OCI-M1 (cell line): ENCODE data around the gene ARG2.

Experiments used
- DNase-seq: peaks from one replicate; lab custom pipeline; 2025; lab: John Stamatoyannopoulos, UW

Gene ARG2

GRCh38 chr14:67638642-67639041, 18.9 kb downstream of the ARG2 start:
- DNase-seq: no peak

GRCh38 chr14:67641480-67641879, 21.8 kb downstream of the ARG2 start:
- no peak for DNase-seq

GRCh38 chr14:67641902-67642749, 22.4 kb downstream of the ARG2 start:
- peak; percentile 64 for DNase-seq

- DNase-seq: no peak
Measured at GRCh38 chr14:67643713-67644112, 24.0 kb downstream of the ARG2 start.

GRCh38 chr14:67644428-67644827, 24.7 kb downstream of the ARG2 start:
- DNase-seq: no peak

- no peak for DNase-seq
Measured at GRCh38 chr14:67645414-67645813, 25.7 kb downstream of the ARG2 start.

- DNase-seq: no peak
Measured at GRCh38 chr14:67646131-67646530, 26.4 kb downstream of the ARG2 start.

- no peak for DNase-seq
Measured at GRCh38 chr14:67650151-67650550, 30.4 kb downstream of the ARG2 start.

- no peak for DNase-seq
Measured at GRCh38 chr14:67650694-67651093, 31.0 kb downstream of the ARG2 start.

- no peak for DNase-seq
Measured at GRCh38 chr14:67652189-67652588, 32.5 kb downstream of the ARG2 start.

GRCh38 chr14:67653651-67654280, 34.0 kb downstream of the ARG2 start:
- no peak for DNase-seq

- no peak for DNase-seq
Measured at GRCh38 chr14:67663633-67664032, 43.9 kb downstream of the ARG2 start.

- no peak for DNase-seq
Measured at GRCh38 chr14:67665868-67666267, 46.1 kb downstream of the ARG2 start.

GRCh38 chr14:67666750-67667449, 47.2 kb downstream of the ARG2 start:
- DNase-seq: peak; percentile 72

- DNase-seq: no peak
Measured at GRCh38 chr14:67668559-67668958, 48.8 kb downstream of the ARG2 start.

GRCh38 chr14:67673451-67673850, 53.7 kb downstream of the ARG2 start:
- no peak for DNase-seq

GRCh38 chr14:67674139-67674479, 54.4 kb downstream of the ARG2 start:
- peak; percentile 72 for DNase-seq

- peak; percentile 81 for DNase-seq
Measured at GRCh38 chr14:67674480-67675218, 54.9 kb downstream of the ARG2 start, which contains the start of gene VTI1B. Gene VTI1B, minus strand, starts transcription at chr14:67674632. Its CDS starts 143 bp downstream, at chr14:67674489.

- DNase-seq: peak; percentile 29
Measured at GRCh38 chr14:67675219-67675582, 55.5 kb downstream of the ARG2 start.

GRCh38 chr14:67679006-67679405, 59.3 kb downstream of the ARG2 start:
- DNase-seq: no peak

GRCh38 chr14:67680121-67680602, 60.4 kb downstream of the ARG2 start:
- peak; percentile 91 for DNase-seq

- DNase-seq: peak; percentile 88
Measured at GRCh38 chr14:67680941-67681340, 61.2 kb downstream of the ARG2 start.
